Kidney glomerular epithelial cell (primary cell): Measurements from ENCODE around the gene R3HDM4.
A peak's percentile ranks its signal among the peaks of the same experiment; 100 is the strongest.

Experiments used
- DNase-seq: peaks from one replicate; lab custom pipeline; 2025; lab: John Stamatoyannopoulos, UW

Gene R3HDM4

GRCh38 chr19:947090-947706 is 34.2 kb upstream of the R3HDM4 start:
- no peak for DNase-seq

DNA sequence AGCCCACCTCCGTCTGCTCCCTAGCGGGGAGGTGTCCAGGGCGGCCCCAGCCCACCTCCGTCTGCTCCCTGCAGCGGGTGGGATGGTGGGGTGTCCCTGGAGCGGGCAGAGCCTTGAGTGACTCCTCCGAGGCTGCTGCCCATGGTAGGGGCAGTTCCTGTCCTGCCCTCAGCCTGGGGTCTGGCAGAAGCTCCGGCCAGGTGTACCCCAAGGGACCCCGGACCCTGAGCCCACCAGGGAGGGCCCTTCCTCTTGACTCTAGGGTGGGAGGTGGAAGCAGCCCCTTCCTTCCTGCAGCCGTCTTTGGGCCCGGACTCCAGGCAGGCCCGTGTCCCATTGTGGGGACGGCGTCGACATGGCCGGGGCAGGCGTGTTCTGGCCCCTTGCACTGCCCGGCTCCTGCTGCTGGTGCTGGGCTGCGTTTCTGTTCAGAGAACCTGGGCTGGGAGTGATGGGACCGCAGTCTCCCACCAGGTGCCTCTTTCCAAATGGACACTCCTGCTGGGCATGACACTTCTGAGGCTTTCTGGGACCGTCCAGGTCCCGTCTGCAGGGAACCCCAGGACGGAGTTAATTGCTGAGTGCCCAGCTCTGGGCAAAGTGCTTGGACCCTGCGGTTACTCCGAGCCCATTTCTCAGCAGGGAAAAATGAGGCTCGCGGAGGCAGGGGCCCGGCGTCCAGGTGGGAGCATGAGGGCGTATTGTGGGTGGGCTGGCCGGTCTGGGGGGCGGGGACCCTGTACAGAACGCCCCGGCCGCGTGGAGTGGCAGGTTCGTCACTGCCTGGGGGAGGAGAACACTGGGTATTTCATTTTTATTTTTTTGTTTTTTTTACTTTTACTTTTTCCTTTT is 32.6 kb upstream of the R3HDM4 start:
- no peak for DNase-seq

DNA sequence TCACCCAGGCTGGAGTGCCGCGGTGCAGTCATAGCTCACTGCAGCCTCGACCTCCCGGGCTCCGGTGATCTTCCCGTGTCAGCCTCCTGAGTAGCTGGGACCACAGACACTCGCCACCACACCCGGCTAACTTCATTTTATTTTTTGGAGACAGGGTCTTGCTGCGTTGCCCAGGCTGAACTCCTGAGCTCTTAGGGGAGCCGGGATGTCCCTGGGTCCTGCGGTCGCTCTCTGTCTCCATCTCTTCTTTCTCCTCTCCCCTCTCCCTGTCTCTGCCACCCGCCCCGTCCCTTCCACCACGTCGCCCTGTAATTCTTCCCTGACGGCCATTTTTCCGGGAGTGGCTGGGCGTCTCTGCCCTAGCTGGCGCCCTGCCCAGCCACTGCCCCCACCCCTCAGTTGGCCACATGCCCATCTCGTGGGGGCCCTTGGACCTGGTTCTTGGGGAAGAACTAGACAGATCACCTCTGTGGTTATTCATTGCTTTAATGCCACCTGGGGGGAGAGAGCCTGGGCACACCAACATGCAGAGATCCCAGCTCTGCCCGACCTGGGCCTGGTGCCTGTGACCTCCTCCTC is 31.7 kb upstream of the R3HDM4 start:
- no peak for DNase-seq

DNA sequence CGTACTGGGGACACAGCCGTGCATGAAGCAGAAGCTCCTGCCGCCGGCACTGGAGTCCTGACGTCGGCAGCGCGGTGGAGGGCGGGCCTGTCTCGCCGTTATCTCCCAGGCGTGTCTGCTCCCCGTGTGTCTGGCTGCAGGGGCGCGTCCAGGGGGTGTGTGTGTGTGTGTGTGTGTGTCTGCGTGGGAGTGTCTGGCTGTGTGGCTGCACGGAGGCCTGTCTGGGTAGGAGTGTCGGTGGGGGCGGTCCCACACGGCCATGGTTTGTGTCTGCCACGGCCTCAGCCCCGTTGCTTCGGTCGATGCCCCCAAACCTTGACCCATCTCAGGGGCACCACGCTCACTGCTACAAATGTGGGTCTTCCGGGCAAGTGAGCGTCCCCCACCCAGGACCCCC is 31.1 kb upstream of the R3HDM4 start:
- DNase-seq: peak; percentile 70

- no peak for DNase-seq
Observed at GRCh38 chr19:943551-944170, 30.6 kb upstream of the R3HDM4 start.

DNA sequence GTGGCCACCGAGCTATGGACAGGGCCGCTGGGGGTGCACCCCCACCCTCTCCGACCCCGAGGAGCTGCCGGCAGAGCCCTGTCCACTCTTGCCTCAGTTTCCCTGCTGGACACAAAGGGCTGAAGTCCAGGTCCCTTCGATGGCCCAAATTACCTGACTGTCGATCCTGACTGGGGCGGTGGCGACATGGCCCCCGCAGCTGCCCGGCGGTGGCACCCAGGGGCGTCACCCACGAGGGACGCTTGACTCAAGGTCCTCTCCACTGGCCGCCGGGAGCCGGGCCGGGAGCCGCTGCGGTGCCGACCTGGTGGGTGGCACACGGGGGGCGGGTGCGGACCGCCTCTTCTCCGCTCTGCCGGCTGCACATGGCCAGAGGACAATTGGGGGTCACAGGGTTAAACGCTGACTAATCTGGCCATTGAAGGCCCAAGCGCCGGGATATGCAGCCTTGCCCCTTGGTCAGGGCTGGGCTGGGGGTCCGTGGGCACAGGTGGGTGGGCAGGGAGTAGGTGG is 29.2 kb upstream of the R3HDM4 start:
- no peak for DNase-seq

- no peak for DNase-seq
Observed at GRCh38 chr19:941292-942132, 28.5 kb upstream of the R3HDM4 start.

- DNase-seq: no peak
Observed at GRCh38 chr19:940591-941291, 27.7 kb upstream of the R3HDM4 start.

- DNase-seq: no peak
Observed at GRCh38 chr19:939922-940321, 26.9 kb upstream of the R3HDM4 start.

GRCh38 chr19:939439-939838 is 26.4 kb upstream of the R3HDM4 start:
- no peak for DNase-seq

DNA sequence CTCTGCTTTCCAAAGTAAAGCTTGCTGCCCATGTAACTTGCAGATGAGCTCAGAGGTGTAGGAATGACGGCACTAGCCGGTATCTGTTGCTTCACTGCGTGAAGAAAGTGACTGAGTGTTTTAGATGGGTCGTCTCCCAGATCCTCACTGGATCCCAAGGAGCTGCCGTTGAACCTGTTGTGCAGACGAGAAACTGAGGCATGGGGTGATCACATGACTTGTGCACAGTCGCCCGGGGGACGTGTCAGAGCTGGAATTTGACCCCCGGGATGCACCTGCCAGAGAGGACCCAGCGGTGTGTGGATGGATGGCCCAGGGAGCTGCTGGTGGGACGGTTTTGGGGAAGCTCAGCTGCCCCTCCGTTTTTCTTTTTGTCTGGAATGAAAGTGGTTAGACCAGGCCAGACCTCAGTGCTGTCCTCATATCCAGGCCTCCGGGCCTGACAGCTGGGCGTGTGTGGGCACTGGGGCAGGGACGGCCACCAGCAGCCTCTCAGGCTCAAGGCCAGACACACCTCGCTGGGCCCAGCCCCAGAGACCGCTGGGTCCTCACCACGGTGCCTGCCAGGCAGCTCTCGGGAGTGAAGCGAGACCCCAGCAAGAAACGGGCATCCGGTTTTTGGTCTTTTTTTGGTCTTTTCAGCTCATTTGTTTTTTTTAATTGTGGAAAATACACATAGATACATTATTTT is 25.4 kb upstream of the R3HDM4 start:
- DNase-seq: no peak

DNA sequence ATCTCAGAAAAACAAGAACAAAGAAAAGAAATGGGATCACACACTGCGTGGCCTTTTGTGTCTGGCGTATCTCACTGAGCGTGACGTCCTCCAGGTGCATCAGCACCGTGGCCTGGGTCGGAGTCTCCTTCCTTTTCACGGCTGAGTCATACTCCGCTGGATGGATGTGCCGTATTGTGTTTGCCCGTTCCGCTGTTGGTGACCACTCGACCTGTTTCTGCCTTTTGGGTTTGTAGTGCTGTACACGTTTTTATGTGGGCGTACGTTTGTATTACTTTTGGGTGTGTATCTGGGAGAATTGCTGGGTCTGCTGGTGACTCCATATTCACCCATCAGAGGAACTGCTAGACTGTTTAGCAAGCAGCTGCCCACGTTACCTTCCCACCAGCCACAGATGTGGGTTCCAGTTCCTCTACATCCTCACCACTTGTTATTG is 24.3 kb upstream of the R3HDM4 start:
- DNase-seq: no peak

DNA sequence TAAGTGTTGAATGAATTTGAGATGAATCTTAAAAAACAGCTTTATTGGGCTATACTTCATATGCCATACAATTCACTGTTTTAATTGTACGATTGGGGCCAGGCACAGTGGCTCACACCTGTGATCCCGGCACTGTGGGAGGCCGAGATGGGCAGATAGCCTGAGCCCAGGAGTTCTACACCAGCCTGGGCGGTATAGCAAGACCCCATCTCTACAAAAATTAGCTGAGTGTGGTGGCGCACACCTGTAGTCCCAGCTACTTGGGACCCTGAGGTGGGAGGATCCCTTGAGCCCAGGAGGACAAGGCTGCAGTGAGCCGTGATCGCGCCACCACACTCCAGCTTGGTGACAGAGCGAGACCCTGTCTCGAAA is 23.1 kb upstream of the R3HDM4 start:
- no peak for DNase-seq

DNA sequence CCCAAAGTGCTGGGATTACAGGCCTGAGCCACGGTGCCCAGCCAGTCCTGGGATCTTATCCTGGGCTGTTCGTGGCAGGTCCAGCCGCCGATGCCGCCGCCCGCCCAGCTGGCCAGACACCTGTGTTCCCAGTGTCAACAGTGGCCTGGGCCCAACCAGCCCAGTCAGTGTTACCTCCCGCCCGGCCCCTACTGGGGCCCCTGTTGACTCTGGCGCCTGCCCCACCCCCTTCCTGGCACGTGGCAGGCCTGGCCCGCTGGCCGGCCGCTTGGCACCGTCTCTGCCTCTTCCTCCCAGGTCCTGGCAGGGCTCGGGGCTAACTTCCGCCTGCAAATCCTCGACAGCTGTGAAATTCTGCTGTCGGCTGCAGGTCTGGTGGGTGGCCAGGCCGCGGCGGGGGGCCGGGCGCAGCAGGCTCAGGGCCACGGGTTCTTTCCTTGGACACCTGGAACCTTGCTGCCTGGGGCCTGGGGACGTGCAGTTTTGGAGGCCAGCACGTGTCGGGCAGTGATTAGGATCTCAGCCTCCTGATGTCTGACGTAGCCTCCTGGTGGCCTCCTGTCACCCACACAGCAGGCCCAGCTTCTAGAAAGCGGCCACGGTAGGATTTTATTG is 22.0 kb upstream of the R3HDM4 start:
- no peak for DNase-seq

DNA sequence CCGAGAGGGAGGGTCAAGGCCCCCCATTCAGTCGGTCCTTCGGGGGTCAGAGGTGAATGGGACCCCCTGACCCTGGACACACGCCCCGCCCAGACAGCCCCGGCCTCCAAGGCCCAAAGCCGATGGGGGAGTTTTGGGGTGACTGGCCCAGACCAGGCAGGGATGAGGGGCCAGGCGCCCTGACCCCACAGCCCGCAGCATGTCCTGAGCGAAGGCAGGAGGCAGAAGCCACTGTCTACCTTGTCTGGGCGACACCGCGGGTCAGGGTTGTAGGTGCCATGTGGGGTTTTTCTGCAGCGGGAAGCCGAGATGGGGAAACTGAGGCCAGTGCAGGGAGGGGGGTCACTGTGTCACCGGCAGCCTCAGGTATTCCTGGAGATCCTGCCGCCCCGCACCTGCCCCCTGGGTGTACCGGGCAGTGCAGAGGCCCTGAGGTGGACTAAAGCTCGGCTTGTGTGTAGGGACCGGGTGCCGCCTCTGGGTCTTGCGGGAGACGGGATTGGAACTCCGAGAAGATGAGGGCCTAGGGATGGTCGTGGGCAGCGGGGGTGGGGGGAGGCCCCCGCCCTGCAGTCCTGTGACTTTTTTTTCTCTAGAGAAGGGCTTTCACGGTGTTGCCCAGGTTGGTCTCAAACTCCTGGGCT is 21.3 kb upstream of the R3HDM4 start:
- no peak for DNase-seq

GRCh38 chr19:933553-933882 is 20.5 kb upstream of the R3HDM4 start:
- DNase-seq: no peak

DNA sequence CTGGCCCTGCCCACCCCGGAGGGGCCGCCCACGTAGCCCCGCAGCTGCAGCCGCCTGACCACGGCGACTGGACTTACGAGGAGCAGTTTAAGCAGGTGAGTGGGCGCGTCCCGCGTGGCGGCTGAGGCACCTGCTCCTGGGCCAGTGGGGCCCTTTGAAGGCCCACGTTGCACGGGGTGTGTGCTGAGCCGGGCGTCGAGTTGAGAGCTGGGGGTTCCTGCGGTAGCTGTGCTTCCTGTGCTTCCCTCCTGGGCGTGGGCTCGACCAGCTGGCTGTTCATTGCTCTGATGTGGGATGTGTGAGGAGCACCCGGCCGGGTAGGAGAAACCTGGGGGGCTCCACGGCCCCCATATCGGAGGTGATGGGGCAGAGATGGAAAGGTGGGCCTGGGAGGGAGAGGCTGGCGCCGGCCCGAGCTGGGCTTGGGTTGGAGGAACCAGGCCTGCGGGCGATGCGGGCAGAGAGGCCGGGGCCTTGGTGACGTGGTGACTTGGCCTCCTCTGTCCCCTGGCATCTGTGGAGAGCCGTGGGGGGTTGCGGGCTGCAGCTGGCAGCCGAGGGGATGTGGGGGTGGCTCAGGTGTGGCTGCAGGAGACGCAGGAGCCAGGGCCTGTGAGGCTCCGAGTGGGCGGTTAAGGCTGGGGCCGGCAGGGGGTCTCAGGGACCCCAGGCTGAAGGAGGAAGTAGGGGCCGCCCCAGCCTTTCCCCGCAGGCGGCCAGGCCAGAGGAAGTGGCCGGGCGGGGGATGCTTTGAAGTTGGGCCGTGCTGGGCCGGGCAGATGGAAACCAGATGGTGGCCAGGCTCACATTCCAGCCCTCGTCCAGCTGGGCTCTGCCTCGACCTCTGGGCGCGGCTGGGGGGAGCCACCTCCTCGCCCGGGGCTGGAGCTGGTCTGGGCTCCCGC is 19.9 kb upstream of the R3HDM4 start:
- DNase-seq: no peak

DNA sequence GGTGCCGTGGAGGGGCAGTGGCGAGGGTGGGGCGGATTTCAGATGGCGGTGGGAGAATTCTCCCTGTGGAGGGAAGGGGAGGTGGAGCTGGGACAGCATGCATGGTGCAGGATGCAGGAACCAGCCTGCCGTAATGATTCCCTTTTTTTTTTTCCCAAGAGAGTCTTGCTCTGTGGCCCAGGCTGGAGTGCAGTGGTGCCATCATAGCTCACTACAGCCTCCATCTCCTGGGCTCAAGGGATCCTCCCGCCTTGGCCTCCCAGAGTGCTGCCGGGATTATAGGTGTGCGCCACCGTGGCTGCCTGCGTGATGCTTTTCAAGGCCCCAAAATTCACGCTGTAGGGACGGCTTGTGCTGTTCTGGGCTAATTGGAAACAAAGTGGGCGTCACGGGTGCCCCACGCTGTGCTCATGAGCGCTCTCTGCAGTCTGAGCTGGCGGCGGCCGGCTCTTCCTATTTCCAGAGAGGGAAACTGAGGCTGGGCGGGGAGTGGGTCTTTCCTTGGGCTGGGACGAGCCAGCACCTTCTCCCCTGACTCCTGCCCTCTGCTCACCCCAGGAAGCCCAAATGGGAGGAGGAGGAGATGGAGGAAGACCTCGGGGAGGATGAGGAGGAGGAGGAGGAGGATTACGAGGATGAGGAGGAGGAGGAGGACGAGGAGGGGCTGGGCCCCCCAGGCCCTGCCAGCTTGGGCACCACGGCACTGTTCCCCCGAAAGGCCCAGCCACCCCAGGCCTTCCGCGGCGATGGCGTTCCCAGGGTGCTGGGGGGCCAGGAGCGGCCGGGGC is 19.0 kb upstream of the R3HDM4 start:
- DNase-seq: no peak
